Lower lobe of right lung (tissue), 2 donors: ENCODE measurements around the gene MBNL2. TPM values are rescaled to one million over a fixed set of nuclear protein-coding genes. Genes with fewer than 3 reads are reported as not detected.

Experiments used
- ATAC-seq, 2 donors: fragments of 200-7000 bp; cut with Tn5 transposase; one replicate each; pipeline ENCODE4 v1.9.1; 2020 to 2022; ENCODE audit warnings: mild to moderate bottlenecking in 2 of 2, moderate library complexity in 2 of 2
- DNase-seq: peaks from one replicate; pipeline ENCODE4 v3.0.0-alpha.2; 2020
- H3K27ac ChIP-seq: fragments of 200-600 bp; one replicate; pipeline ENCODE4 v1.8.0; 2022
- H3K27me3 ChIP-seq: fragments of 200-600 bp; one replicate; pipeline ENCODE4 v1.8.0; 2022; ENCODE audit warnings: low read depth
- H3K36me3 ChIP-seq: fragments of 200-600 bp; one replicate; pipeline ENCODE4 v1.8.0; 2022; ENCODE audit warnings: mild to moderate bottlenecking
- H3K4me1 ChIP-seq: fragments of 200-600 bp; one replicate; pipeline ENCODE4 v1.8.0; 2022
- H3K4me3 ChIP-seq: fragments of 200-600 bp; one replicate; pipeline ENCODE4 v1.8.0; 2022; ENCODE audit warnings: mild to moderate bottlenecking
- H3K9me3 ChIP-seq: fragments of 200-600 bp; one replicate; pipeline ENCODE4 v1.8.0; 2022
- CTCF ChIP-seq: fragments of 200-600 bp; IDR thresholded peaks from one replicate; pipeline ENCODE4 v1.8.0; 2022; ENCODE audit warnings: antibody characterized with exemption, mild to moderate bottlenecking
- intact Hi-C: fragments of 100-400 bp; cut with DNase I; formaldehyde crosslinking; loops from one replicate; pipeline ENCODE4 v1.11.0; 2022
- total RNA-seq: library from RNA; stranded (reverse); fragmentation: NEBNext Ultra II Directional; extraction: Animal tissue kit (Norgen Biotek cat#: 25700); gene quantifications from one replicate; pipeline ENCODE4 v1.2.1, GENCODE V29; 2021
- donor health status: DM: no; HTN: yes; CAD: no; lungs with severe emphysema.

MBNL2 gene
- total RNA-seq, 1 donor from 2014 or later, result 58.2 TPM

DNA sequence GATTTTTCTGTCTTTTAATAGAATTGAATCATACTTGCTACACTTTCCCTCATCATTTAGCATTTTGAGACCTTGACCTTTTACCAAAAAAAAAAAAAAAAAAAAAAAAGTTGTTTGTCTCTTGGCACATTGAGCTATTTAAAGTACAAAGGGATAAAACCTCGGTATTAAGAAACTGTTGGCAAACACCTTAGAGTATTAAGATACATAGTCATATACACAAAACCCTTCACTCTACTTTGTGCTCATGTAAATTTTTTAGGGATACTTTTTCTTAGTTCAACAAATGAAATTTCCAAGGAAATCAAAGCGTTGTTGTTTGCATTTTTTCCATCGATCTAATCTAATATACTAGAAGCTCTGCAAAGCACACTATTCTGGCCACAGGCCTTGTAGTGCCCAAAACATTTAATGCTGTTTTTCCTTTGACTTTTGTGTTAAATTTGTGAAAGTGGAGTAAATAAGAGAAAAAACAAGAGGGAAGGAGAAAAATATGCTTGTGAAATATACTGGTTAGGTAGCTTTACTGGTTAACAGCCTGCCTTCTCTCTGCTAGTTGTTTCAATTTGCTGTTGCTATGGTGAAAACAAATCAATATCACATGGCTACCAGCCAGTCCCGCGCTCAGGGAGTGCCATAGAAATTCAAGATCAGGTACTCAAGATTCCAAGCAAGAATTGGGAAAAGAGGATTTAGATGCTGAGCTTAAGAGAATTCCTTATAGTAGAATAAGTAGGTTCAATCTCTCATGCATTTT is 2.6 kb downstream of the MBNL2 start:
- Histone ChIP-seq H3K9me3 (no peaks in the 10 kb centered on the region), H3K27ac (peak overlapping the region; percentile 91), H3K27me3 (no peaks in the 10 kb centered on the region), H3K4me1 (peaks cover 62% of the 10 kb centered on the region), H3K4me3 (peak overlapping the region; percentile 68), H3K36me3 (no peaks in the 10 kb centered on the region)
- ATAC-seq (peak; percentile 55 to 73), DNase-seq (no peak)
- intact Hi-C loops, result loop anchor here (5.0 to 10.0 kb wide), 2 partner anchors 110 to 118 kb away; no protein-coding TSS in a partner anchor
- TF ChIP-seq CTCF, result no peak

DNA sequence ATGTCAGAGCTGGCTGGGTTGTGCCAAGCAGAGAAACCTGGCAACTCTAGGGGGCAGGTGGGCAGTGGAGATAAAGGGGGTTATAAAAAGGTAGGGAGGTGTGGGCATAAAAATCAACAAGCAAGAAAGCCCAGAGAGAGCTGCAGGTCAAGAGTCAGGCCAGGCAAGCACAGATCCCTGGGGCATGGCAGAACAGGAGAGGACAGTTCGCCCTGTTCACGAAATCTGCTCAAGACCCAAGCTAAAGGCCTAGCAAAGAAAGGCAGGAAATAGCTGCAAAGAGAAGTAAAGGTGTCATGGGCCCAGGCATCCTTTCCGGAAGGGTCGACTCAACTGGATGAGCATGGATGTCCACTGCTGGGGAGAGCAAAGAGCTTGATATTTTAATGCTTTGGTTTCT is 3.4 kb downstream of the MBNL2 start:
- DNase-seq (no peak), ATAC-seq (no peak)
- TF ChIP-seq CTCF, result no peak
- Histone ChIP-seq H3K4me3 (peak overlapping the region; percentile 68), H3K4me1 (peaks cover 70% of the 10 kb centered on the region), H3K9me3 (no peaks in the 10 kb centered on the region), H3K27ac (peak overlapping the region; percentile 91), H3K27me3 (no peaks in the 10 kb centered on the region), H3K36me3 (no peaks in the 10 kb centered on the region)
- intact Hi-C loops, result loop anchor here (10.0 kb wide), 1 partner anchor 111 kb away; no protein-coding TSS in a partner anchor

DNA sequence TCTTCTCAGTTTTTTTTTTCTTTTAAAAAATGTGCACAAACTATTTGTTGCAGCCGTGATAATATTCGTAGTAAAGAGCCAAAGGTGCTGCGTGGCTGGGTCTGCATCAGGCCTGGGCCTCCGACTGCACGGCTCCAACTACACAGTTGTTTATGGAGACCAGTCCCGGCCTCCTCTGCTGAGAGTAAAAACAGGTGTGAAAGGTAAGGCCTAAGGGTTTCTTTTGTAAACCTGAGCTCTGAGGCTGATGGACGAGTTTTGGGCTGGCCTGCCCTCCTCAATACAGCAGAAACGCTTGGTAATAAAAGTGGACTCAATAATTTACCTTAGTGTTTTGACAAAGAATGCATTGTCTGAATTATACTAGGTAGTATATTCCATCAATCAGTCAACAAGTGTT is 3.9 kb downstream of the MBNL2 start:
- Histone ChIP-seq H3K4me1 (peaks cover 75% of the 10 kb centered on the region), H3K9me3 (no peaks in the 10 kb centered on the region), H3K4me3 (peak overlapping the region; percentile 68), H3K27me3 (no peaks in the 10 kb centered on the region), H3K27ac (peak overlapping the region; percentile 91), H3K36me3 (no peaks in the 10 kb centered on the region)
- no peak for ATAC-seq
- TF ChIP-seq CTCF, result no peak
- DNase-seq, result no peak
- intact Hi-C loops, result loop anchor here (10.0 kb wide), 1 partner anchor 111 kb away; no protein-coding TSS in a partner anchor

- ATAC-seq (peak in 1 of 2 donors; percentile 14), DNase-seq (no peak)
- H3K27ac ChIP-seq, result peak overlapping the region; percentile 91
Measured at GRCh38 chr13:97226788-97227627, 4.9 kb downstream of the MBNL2 start.

More at GRCh38 chr13:97226788-97227627, 4.9 kb downstream of the MBNL2 start:
- peak overlapping the region; percentile 68 for H3K4me3 ChIP-seq
- peaks cover 76% of the 10 kb centered on the region for H3K4me1 ChIP-seq
- intact Hi-C loops, result loop anchor here (10.0 kb wide), 1 partner anchor 112 kb away; no protein-coding TSS in a partner anchor
- H3K9me3 ChIP-seq, result no peaks in the 10 kb centered on the region
- no peaks in the 10 kb centered on the region for H3K36me3 ChIP-seq
- no peaks in the 10 kb centered on the region for H3K27me3 ChIP-seq
- no peak for TF ChIP-seq CTCF
